Left colon (tissue), 2 donors: ENCODE measurements around the gene SLIT3. TPM values are rescaled to one million over a fixed set of nuclear protein-coding genes. Genes with fewer than 3 reads are reported as not detected.
"Not testable (repeated sequence)": the region's sequence is repeated elsewhere in the genome, so short reads cannot be mapped to it uniquely, and the experiment has no call there.

Source experiments
- ATAC-seq: fragments of 200-7000 bp; cut with Tn5 transposase; one replicate; pipeline ENCODE4 v1.9.1; 2020; ENCODE audit warnings: mild to moderate bottlenecking, moderate library complexity
- DNase-seq, 2 donors: peaks; one replicate each; pipeline ENCODE4 v3.0.0-alpha.2; 2020
- intact Hi-C, 2 donors: fragments of 100-400 bp; cut with DNase I in 1 of 2; cut with micrococcal nuclease in 1 of 2; formaldehyde crosslinking; loops; one replicate each; pipeline versions ENCODE4 v1.11.2 to v1.14.0; 2022; cut with DNase I, micrococcal nuclease
- total RNA-seq, 2 donors: library from RNA; stranded (reverse); fragmentation: NEBNext Ultra II Directional; extraction: Animal tissue kit (Norgen Biotek cat#: 25700); gene quantifications; one replicate each; pipeline ENCODE4 v1.2.1, GENCODE V29; 2021
- donor health status: DM: no; HTN: no; CAD: no.
- donor health status: DM: yes; HTN: yes; CAD: no.

The SLIT3 gene
- total RNA-seq, 2 donors from 2014 or later, result 6.1 to 15.7 TPM

DNA sequence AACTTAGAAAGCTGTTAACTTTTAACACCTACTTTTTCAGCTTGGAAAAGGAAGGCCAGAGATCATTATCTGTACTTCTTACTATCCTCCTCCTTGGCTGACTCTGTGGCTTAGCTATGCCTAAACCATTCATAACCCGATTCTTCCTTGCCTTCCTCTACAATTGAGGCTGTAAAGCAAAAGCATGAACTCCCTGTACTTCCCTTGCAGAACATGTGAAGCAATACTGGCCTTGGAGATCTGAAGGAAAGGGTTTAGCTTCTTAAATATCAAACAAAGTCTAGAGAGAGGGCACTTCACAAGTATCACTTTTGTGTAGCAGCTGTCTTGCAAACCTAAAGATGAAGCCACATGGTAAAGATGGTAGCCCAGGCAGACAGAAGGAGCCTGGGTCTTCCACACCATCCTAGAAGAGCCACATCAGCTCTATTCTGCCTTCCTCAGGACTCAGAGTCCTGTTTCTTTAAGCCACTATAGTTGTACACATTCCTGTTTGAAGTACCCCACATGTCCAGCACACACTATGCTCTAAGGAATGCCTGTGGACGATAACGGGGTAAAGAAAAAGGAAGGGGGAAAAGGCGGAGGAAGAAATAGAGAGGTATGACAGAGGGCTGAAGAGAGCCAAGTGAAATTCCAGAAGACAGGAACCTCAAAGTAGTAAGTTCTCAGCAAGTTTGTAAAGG lies 169.2 kb downstream of the SLIT3 start:
- ATAC-seq (no peak), DNase-seq (no peak)
- intact Hi-C loops, result no loop called here

- intact Hi-C loops, result no loop called here
- no peak for DNase-seq
- no peak for ATAC-seq
These were observed 172.3 kb downstream of the SLIT3 start for GRCh38 chr5:169128679-169129078.

GRCh38 chr5:169127431-169127830 lies 173.5 kb downstream of the SLIT3 start:
- DNase-seq, result no peak
- ATAC-seq, result no peak
- intact Hi-C loops, result no loop called here

- ATAC-seq (no peak), DNase-seq (no peak)
- intact Hi-C loops, result no loop called here
These were observed 174.4 kb downstream of the SLIT3 start for GRCh38 chr5:169126481-169127021.

DNA sequence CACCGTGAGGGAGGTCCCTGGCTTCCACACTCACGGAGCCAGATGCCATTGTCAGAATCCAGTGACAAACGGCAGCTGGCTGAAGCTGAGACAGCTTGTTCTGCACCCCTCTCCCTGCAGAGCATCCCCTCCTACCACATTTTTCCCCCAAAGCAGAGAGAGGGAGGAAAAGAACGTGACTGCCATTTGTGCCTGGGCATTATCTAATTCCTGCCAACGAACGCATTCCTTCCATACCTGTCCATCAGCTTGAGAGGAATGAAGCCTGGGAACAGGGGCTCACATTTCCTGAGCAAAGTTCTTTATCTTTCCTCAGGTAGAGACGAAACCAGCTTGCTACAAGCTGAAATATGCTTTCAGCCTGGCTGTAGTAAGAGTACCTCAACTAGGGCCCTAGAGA lies 175.4 kb downstream of the SLIT3 start:
- intact Hi-C loops, result no loop called here
- no peak for ATAC-seq
- no peak for DNase-seq

GRCh38 chr5:169122951-169123350 lies 178.0 kb downstream of the SLIT3 start:
- ATAC-seq, result no peak
- no peak for DNase-seq
- intact Hi-C loops, result no loop called here

DNA sequence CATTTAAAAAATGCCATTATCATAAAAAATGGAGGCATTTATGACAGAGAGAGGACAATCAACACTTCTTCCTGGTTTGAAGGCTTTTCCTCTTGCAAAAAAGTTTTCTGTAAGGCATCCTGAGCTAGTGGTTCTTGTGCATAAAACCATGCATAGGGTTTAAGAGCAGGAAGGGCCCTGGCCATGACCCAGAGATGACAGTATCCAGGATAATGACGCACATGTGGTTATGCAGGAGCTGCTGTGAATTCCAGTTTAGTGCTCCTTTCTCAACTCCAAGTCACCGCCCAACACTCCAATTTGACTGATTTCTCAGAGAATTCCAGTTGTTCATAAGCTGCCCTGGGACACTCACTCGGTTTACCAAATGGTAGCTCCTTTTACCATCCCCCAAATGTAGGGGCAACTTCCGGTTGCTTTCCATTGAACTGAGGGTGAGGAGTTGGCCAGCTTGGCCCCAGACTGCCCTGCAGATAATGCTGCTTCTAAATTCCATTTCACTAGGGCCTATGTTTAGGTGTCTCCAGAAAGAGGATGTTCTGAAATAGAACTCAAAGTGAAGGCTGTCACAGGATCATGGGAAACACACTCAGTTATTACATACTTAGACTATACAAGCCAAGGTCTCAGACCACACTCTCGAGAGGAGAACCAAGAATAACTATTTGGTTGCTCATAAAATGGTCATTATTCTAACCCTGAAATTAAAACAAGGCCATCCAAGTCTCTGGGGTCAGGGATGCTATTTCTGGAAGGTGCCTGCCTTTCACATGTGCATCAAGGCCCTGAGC lies 179.1 kb downstream of the SLIT3 start:
- intact Hi-C loops, result no loop called here
- DNase-seq (no peak), ATAC-seq (no peak)

DNA sequence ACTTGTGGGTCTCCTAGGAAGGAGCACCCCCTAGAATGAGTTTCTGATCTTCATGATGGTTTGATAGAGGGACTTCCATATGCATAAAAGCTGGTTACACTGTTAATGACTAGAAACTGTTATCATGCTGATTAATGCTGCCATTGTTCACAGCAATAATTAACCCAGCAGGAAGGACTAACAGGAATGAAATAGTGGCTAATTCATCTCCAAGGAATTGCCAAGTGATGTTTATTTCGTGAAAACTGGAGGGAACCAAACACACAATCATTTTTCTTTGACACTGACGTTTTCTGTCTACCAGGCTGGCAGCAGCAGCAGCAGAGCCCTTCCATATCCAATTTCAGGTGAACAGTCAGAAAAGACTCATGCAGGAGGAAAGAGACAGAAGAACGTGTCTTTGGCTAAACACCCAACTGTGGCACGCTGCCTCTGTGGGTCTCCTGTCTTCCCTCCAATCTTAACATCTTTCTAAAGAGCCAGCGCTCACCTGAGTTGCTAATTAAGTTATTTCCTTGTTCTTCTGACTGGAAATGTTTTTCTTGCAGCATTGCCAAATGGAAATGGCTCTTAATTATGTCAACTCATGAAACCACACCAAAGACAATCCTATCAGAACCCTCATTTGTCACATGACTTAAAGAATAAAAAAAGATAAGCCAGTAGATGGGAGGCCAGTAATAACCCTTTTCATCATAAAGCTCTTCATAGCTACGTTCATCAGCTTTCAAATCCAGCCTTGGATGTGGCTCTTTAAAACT lies 181.5 kb downstream of the SLIT3 start:
- intact Hi-C loops, result no loop called here
- no peak for DNase-seq

GRCh38 chr5:169116961-169117461 lies 183.9 kb downstream of the SLIT3 start:
- ATAC-seq (no peak), DNase-seq (no peak)

More for the DNA sequence above, 181.5 kb downstream of the SLIT3 start:
- no peak for ATAC-seq

DNA sequence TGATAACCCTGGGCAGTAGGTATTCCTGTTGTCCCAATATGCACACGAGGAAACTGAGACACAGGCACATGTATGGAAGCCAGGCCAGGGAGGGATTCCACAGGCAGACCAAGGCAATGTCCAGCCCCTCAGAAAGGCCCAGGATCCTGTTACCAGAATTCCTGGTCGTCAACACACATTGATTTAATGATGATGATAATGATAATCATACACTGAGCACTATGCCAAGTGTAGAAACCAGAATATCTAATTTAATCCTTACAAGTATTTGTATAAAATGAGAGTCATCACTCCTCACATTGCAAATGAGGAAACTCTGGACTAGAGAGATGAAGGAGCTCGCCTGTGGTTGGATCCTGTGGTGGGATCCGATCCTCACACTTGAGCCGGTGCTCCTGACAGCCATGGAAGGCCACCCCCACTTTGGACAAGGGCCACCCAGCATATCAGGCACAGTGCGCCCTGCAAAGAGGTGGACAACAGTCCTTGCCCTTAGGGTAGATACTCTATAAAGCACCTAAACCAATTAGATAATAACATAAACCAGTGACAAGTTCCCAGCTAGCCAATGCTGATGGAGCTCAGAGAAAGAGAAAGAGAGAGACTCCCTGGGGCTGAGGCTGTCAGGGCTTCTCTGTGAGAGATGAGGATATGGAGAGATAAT lies 185.3 kb downstream of the SLIT3 start:
- no peak for DNase-seq
- intact Hi-C loops, result no loop called here

More at GRCh38 chr5:169116961-169117461, 183.9 kb downstream of the SLIT3 start:
- intact Hi-C loops, result no loop called here

DNA sequence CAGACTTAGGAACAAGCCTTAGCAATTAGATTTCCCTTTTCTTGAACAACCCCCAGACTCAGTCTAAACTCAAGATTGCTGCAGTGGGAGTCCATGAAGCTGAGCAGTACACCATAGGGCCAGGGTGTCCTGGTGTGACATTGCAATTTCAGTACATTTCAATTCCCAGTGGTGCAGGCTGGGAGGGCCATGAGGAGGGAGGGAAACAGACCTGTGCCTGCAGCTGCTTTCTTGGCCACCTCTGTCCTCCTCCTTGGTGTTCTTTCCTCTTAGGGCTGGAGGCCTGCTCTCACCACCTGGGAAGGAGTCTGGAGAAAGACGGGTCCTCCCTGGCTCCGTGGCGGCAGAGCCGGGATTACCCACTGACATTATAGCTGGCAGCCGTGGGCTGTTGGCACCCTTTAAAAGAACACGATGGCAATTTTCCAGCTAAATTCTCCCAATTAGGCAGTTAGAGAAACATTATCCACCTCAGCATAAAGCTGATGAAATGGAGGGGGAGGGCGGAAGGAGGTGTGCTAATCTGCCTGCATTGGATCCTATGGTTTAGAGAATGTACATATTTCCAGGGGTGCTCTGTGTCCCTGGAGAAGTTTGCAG lies 186.4 kb downstream of the SLIT3 start:
- intact Hi-C loops, result no loop called here
- ATAC-seq (no peak), DNase-seq (no peak)

More for the DNA sequence above, 185.3 kb downstream of the SLIT3 start:
- no peak for ATAC-seq

DNA sequence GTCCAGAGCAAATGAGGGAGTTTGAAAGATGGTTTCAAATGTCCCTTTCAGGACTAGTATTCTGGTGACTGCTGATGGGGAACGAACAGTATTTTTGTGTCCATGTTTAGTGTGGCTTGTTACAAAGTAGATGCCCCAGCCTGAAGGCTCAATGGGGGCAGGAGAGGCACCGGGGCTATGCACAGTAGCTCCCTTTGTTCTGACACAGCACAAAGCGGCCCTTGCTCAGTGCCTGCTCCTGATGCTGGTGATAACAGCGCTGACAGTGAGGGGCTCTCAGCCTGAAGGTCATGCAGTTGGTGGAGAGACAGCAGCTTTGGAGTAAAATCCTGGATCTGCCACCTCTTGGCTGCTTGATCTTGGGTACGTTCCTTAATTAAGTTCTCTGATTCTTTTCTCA lies 188.9 kb downstream of the SLIT3 start:
- intact Hi-C loops, result no loop called here
- no peak for DNase-seq
- ATAC-seq, result no peak

- ATAC-seq (no peak), DNase-seq (no peak)
- intact Hi-C loops, result no loop called here
These were observed 193.8 kb downstream of the SLIT3 start for GRCh38 chr5:169106911-169107706.

GRCh38 chr5:169105582-169105981 lies 195.4 kb downstream of the SLIT3 start:
- DNase-seq, ATAC-seq, intact Hi-C loops: not testable (repeated sequence)

GRCh38 chr5:169104937-169105494 lies 195.9 kb downstream of the SLIT3 start:
- intact Hi-C loops, result no loop called here
- no peak for ATAC-seq
- DNase-seq, result no peak

- intact Hi-C loops, result no loop called here
- no peak for DNase-seq
- no peak for ATAC-seq
These were observed 197.3 kb downstream of the SLIT3 start for GRCh38 chr5:169103586-169104181.

- ATAC-seq (no peak), DNase-seq (no peak)
- intact Hi-C loops, result no loop called here
These were observed 199.0 kb downstream of the SLIT3 start for GRCh38 chr5:169101966-169102365.
